Mucosa of descending colon (tissue), 3 donors: ENCODE results near the gene PTPN12. TPM values are rescaled to one million over a fixed set of nuclear protein-coding genes. Genes with fewer than 3 reads are reported as not detected.

ENCODE experiments used
- ATAC-seq: fragments of 200-7000 bp; cut with Tn5 transposase; one replicate; pipeline ENCODE4 v1.9.1; 2020; ENCODE audit warnings: mild to moderate bottlenecking, moderate library complexity
- DNase-seq, 3 donors: peaks; one replicate each; pipeline ENCODE4 v3.0.0-alpha.2; 2020
- H3K36me3 ChIP-seq: fragments of 200-600 bp; one replicate; pipeline ENCODE4 v1.8.0; 2021; ENCODE audit warnings: low read depth, mild to moderate bottlenecking
- H3K4me1 ChIP-seq: fragments of 200-600 bp; one replicate; pipeline ENCODE4 v1.8.0; 2021; ENCODE audit warnings: low read depth, mild to moderate bottlenecking
- H3K4me3 ChIP-seq: fragments of 200-600 bp; one replicate; pipeline ENCODE4 v1.8.0; 2021; ENCODE audit warnings: mild to moderate bottlenecking
- H3K9me3 ChIP-seq: fragments of 200-600 bp; one replicate; pipeline ENCODE4 v1.8.0; 2021; ENCODE audit warnings: mild to moderate bottlenecking
- CTCF ChIP-seq: fragments of 200-600 bp; IDR thresholded peaks from one replicate; pipeline ENCODE4 v1.8.0; 2022; ENCODE audit warnings: antibody characterized with exemption, mild to moderate bottlenecking
- intact Hi-C, 2 donors: fragments of 100-400 bp; cut with DNase I in 1 of 2; cut with micrococcal nuclease in 1 of 2; formaldehyde crosslinking; loops; one replicate each; pipeline versions ENCODE4 v1.11.0 to v1.11.1; 2022; cut with DNase I, micrococcal nuclease
- total RNA-seq, 3 donors: library from RNA; stranded (reverse); fragmentation: NEBNext Ultra II Directional in 2 of 3; extraction: Animal tissue kit (Norgen Biotek cat#: 25700) in 2 of 3; gene quantifications; one replicate each; pipeline versions ENCODE4 v1.2.1 to v1.2.4, GENCODE V29; 2021 to 2023
- donor health status: DM: no; HTN: no; CAD: no; lungs with moderate emphysema.
- donor health status: DM: no; HTN: no; CAD: no.
- donor health status: DM: no; HTN: yes; CAD: no.

The PTPN12 gene
- total RNA-seq, 3 donors from 2014 or later = 42.0 to 92.1 (median 44.6) TPM

GRCh38 chr7:77542409-77542808 is 5.3 kb downstream of the PTPN12 start:
- ATAC-seq = no peak
- no peak for DNase-seq
- Histone ChIP-seq H3K9me3 (no peaks in the 10 kb centered on the region), H3K4me1 (peaks cover 14% of the 10 kb centered on the region), H3K4me3 (no peak overlapping the region), H3K36me3 (no peaks in the 10 kb centered on the region)
- intact Hi-C loops = no loop called here
- no peak for TF ChIP-seq CTCF

- intact Hi-C loops = no loop called here
- no peak for DNase-seq
- H3K36me3 ChIP-seq = no peaks in the 10 kb centered on the region
- H3K4me1 ChIP-seq = peaks cover 14% of the 10 kb centered on the region
- TF ChIP-seq CTCF = no peak
- no peak overlapping the region for H3K4me3 ChIP-seq
- no peak for ATAC-seq
- no peaks in the 10 kb centered on the region for H3K9me3 ChIP-seq
Measured at GRCh38 chr7:77542895-77543294, 5.8 kb downstream of the PTPN12 start.

- no peaks in the 10 kb centered on the region for H3K36me3 ChIP-seq
- ATAC-seq (no peak), DNase-seq (no peak)
- intact Hi-C loops = no loop called here
- no peak for TF ChIP-seq CTCF
- H3K4me1 ChIP-seq = peaks cover 14% of the 10 kb centered on the region
- H3K9me3 ChIP-seq = no peaks in the 10 kb centered on the region
- no peak overlapping the region for H3K4me3 ChIP-seq
Measured at GRCh38 chr7:77543910-77544309, 6.8 kb downstream of the PTPN12 start.

- intact Hi-C loops = no loop called here
- Histone ChIP-seq H3K4me3 (no peak overlapping the region), H3K9me3 (no peaks in the 10 kb centered on the region), H3K36me3 (no peaks in the 10 kb centered on the region), H3K4me1 (peaks cover 9% of the 10 kb centered on the region)
- DNase-seq (no peak), ATAC-seq (no peak)
- no peak for TF ChIP-seq CTCF
Measured at GRCh38 chr7:77544518-77544917, 7.4 kb downstream of the PTPN12 start.

- Histone ChIP-seq H3K36me3 (no peaks in the 10 kb centered on the region), H3K4me3 (no peak overlapping the region), H3K9me3 (no peaks in the 10 kb centered on the region), H3K4me1 (no peaks in the 10 kb centered on the region)
- intact Hi-C loops = no loop called here
- ATAC-seq (peak; percentile 44), DNase-seq (no peak)
- no peak for TF ChIP-seq CTCF
Measured at GRCh38 chr7:77548206-77548605, 11.1 kb downstream of the PTPN12 start.
